Stimulated activated naive CD4-positive, alpha-beta T cell treated with Interleukin-2 at 50 U/mL for 16 hours (primary cell): Measurements from ENCODE around the gene APOE.
A peak's percentile ranks its signal among the peaks of the same experiment; 100 is the strongest.
"Not testable (repeated sequence)": the region's sequence is repeated elsewhere in the genome, so short reads cannot be mapped to it uniquely, and the experiment has no call there.

Source experiments
- DNase-seq: peaks from one replicate; lab custom pipeline; 2025; lab: John Stamatoyannopoulos, UW

Gene APOE

DNA sequence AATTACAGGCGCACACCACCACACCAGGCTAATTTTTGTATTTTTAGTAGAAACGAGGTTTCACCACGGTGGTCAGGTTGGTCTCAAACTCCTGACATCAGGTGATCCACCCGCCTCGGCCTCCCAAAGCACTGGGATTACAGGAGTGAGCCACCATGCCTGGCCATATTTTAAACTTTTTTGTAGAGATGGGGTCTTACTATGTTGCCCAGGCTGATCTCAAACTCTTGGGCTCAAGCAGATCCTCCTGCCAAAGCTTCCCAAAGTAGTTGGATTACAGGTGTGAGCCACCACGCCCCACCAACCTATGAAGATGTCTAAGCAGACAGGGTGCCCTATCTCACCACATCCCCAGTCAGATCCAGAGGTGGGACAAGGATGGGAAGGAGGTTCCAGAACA lies 6.3 kb downstream of the APOE start:
- not testable (repeated sequence) for DNase-seq

GRCh38 chr19:44912854-44913253 lies 7.3 kb downstream of the APOE start:
- no peak for DNase-seq

GRCh38 chr19:44913512-44914432 lies 8.2 kb downstream of the APOE start:
- not testable (repeated sequence) for DNase-seq

DNA sequence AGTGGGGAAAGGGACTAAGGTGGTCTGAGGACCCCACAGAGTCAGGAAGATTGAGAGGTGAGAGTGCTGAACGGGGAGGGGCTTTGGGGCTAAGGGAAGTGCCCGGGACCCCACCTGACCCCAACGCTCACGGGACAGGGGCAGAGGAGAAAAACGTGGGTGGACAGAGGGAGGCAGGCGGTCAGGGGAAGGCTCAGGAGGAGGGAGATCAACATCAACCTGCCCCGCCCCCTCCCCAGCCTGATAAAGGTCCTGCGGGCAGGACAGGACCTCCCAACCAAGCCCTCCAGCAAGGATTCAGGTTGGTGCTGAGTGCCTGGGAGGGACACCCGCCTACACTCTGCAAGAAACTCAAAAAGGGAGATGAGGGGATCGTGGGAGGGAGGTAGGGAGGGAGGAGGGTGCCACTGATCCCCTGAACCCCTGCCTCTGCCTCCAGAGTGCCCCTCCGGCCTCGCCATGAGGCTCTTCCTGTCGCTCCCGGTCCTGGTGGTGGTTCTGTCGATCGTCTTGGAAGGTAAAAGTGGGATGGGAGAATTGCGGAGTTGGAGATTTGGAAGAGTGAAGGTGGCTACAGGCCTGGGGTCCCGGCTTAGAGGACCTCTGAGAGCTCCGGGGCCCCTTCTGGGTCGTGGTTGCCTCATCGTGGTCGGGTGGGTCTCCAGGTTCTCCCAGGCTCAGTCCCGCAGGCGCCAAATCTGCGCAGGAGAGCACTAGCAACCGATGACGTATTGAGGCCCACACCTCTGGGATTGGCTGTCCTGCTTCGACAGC lies 9.0 kb downstream of the APOE start, which contains the start of gene APOC1:
Gene APOC1 (plus strand): TSS at position 176 of the 774 bp plus-strand sequence. CDS start 284 bp downstream, at position 460.
- DNase-seq = peak; percentile 54

DNA sequence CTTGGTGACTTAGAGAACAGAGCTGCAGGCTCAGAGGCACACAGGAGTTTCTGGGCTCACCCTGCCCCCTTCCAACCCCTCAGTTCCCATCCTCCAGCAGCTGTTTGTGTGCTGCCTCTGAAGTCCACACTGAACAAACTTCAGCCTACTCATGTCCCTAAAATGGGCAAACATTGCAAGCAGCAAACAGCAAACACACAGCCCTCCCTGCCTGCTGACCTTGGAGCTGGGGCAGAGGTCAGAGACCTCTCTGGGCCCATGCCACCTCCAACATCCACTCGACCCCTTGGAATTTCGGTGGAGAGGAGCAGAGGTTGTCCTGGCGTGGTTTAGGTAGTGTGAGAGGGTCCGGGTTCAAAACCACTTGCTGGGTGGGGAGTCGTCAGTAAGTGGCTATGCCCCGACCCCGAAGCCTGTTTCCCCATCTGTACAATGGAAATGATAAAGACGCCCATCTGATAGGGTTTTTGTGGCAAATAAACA lies 18.7 kb downstream of the APOE start:
- no peak for DNase-seq

GRCh38 chr19:44925114-44925891 lies 19.7 kb downstream of the APOE start:
- no peak for DNase-seq

- DNase-seq = not testable (repeated sequence)
These were observed 20.9 kb downstream of the APOE start for GRCh38 chr19:44926245-44927077.

- DNase-seq = no peak
These were observed 22.1 kb downstream of the APOE start for GRCh38 chr19:44927746-44928145.

GRCh38 chr19:44930088-44930487 lies 24.5 kb downstream of the APOE start:
- no peak for DNase-seq

- no peak for DNase-seq
These were observed 25.9 kb downstream of the APOE start for GRCh38 chr19:44931541-44931940.

- no peak for DNase-seq
These were observed 34.1 kb downstream of the APOE start for GRCh38 chr19:44939668-44940067.

DNA sequence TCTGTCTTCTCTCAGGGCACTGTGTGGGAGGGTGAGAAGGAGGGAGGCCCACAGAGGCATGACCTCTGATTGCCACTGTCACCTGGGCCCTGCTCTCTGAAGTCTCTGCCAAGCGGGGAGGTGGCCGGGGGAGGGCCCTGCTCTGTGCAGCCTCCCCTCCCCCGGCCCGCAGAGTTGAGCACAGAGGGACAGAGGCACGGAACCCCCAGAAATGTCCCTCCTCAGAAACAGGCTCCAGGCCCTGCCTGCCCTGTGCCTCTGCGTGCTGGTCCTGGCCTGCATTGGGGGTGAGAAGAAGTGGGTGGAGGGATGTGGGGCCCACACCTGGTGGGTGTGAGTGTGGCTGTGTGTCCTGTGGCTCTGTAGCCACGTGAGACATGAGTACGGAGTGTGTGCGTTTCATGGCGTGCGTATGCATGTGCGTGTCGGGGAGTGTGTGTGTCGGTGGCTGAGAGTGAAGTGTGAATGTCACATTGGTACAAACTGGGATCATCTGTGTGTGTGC lies 36.5 kb downstream of the APOE start, which contains the start of gene APOC4:
Gene APOC4 (plus strand): TSS at position 171 of the 505 bp plus-strand sequence. CDS start 41 bp downstream, at position 212.
- DNase-seq = no peak

- no peak for DNase-seq
These were observed 38.2 kb downstream of the APOE start for GRCh38 chr19:44943801-44944249.

- DNase-seq = no peak
These were observed 41.5 kb downstream of the APOE start for GRCh38 chr19:44947041-44947581.

DNA sequence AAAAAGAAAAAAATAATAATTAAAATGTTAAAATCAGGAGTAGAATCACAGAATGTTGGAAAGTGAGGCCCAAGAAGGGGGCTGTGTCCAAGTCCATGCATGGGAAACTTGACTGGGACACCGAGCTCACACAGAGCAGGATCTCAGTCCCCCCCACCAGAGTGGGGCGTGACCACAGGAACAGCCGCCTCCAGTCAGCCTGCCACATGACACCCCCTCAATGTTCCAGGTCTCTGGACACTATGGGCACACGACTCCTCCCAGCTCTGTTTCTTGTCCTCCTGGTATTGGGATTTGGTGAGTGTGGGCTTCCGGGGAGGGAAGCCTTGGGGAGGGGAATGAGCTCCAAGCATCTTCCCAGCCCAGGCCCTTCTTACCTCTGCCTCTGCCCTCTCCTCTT lies 42.6 kb downstream of the APOE start:
- no peak for DNase-seq

DNA sequence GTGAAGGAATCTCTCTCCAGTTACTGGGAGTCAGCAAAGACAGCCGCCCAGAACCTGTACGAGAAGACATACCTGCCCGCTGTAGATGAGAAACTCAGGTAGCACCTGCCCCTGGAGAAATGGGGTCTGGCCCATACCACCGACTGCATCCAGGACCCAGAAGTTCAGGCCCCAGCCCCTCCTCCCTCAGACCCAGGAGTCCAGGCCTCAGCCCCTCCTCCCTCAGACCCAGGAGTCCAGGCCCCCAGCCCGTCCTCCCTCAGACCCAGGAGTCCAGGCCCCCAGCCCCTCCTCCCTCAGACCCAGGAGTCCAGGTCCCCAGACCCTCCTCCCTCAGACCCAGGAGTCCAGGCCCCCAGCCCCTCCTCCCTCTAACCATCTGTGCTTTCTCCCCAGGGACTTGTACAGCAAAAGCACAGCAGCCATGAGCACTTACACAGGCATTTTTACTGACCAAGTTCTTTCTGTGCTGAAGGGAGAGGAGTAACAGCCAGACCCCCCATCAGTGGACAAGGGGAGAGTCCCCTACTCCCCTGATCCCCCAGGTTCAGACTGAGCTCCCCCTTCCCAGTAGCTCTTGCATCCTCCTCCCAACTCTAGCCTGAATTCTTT lies 43.3 kb downstream of the APOE start:
- no peak for DNase-seq

DNA sequence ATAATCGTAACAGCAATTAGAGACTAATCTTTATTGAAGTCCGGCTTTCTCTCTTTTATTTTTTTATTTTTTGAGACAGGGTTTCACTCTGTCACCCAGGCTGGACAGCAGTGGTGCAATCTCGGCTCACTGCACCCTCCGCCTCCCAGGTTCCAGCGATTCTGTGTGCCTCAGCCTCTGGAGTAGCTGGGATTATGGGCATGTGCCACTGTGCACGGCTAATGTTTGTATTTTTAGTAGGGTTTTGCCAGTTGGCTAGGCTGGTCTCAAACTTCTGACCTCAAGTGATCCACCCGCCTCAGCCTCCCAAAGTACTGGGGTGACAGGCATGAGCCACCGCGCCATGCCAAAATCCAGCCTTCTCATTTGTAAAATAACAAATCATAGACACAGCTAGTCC lies 44.0 kb downstream of the APOE start:
- no peak for DNase-seq

- peak; percentile 37 for DNase-seq
These were observed 45.9 kb downstream of the APOE start for GRCh38 chr19:44951179-44952159.

DNA sequence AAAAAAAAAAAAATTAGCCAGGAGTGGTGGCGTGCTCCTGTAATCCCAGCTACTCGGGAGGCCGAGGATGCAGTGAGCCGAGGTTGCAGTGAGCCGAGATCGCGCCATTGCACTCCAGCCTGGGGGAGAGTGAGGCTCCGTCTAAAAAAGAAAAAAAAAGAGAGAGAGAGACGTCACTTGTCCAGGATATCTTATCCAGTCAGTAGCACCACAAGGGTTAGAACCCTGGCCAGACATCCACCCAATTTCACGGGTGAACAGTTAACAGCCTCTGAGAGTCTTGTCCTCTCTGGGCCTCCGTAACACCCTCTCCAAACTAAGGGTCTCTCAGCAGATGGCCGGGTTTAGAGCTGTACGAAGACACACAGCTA lies 48.7 kb downstream of the APOE start:
- DNase-seq = no peak
